A549 (cell line): ENCODE data around the gene IHH.

Experiments used
- RFX5 ChIP-seq: fragments of 450-650 bp; IDR thresholded peaks from 2 replicates; pipeline ENCODE4 v1.7.1; 2014; ENCODE audit warnings: antibody characterized with exemption, mild to moderate bottlenecking, moderate library complexity
- TP53 ChIP-seq: fragments of 250-450 bp; sonication (Bioruptor Pico); IDR thresholded peaks from 2 replicates; pipeline ENCODE4 v1.5.0; 2021; ENCODE audit warnings: mild to moderate bottlenecking, moderate library complexity
- TF ChIP-seq, protein P1 (sequence below): fragments of >200 bp; sonication (Bioruptor Twin); formaldehyde crosslinking; IDR thresholded peaks from 3 replicates; pipeline ENCODE4 v1.5.1; 2016

DNA sequence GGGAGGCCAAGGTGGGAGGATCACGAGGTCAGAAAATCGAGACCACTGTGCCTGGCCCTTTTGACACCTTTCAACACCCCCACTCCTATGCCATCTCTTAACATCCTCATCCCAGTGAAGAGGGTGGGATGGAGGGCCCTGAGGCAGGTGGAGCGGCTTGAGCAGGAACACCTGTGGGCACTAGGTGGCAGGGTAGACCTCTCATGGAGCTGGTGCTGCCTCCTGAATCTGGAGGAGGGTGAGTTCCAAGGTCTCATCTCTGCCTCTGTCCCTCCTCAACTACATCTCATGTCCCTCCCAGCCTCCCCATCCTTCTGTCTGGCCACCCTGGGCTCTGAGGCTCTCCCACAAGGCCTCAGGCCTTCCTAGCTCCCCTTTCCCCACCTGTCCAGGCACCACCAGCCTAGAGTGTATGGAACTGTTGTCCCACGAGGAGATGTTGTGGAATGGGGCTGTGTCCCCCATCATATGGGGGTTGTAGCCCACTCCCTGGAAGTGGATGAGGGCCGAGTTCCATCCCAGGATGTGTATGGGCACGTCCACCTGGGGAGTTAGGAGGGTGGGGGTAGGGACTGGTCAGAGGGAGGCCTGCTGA is 50.5 kb downstream of the IHH start:
- no peak for TF ChIP-seq TP53 (CRISPR knock-in tag)
- TF ChIP-seq, protein P1, sequence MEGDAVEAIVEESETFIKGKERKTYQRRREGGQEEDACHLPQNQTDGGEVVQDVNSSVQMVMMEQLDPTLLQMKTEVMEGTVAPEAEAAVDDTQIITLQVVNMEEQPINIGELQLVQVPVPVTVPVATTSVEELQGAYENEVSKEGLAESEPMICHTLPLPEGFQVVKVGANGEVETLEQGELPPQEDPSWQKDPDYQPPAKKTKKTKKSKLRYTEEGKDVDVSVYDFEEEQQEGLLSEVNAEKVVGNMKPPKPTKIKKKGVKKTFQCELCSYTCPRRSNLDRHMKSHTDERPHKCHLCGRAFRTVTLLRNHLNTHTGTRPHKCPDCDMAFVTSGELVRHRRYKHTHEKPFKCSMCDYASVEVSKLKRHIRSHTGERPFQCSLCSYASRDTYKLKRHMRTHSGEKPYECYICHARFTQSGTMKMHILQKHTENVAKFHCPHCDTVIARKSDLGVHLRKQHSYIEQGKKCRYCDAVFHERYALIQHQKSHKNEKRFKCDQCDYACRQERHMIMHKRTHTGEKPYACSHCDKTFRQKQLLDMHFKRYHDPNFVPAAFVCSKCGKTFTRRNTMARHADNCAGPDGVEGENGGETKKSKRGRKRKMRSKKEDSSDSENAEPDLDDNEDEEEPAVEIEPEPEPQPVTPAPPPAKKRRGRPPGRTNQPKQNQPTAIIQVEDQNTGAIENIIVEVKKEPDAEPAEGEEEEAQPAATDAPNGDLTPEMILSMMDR = peak; percentile 38; the same call in 2 of the 3 replicates
- TF ChIP-seq RFX5 = no peak
